ENCODE data around the gene VSTM1.

VSTM1 gene

GRCh38 chr19:54011507-54012211 is 52.0 kb downstream of the VSTM1 start:
- DNase-seq (ENCODE audit: low spot score): no peak

GRCh38 chr19:54010474-54010873 is 53.2 kb downstream of the VSTM1 start:
- DNase-seq (ENCODE audit: low spot score): no peak

GRCh38 chr19:54009440-54009839 is 54.3 kb downstream of the VSTM1 start:
- DNase-seq (ENCODE audit: low spot score): no peak

GRCh38 chr19:54002495-54003315 is 61.0 kb downstream of the VSTM1 start:
- no peak for DNase-seq (ENCODE audit: low spot score)

GRCh38 chr19:54001496-54001895 is 62.2 kb downstream of the VSTM1 start:
- no peak for DNase-seq (ENCODE audit: low spot score)

- DNase-seq (ENCODE audit: low spot score): no peak
These were observed 64.0 kb downstream of the VSTM1 start for GRCh38 chr19:53999694-54000093.

- DNase-seq (ENCODE audit: low spot score): no peak
These were observed 65.5 kb downstream of the VSTM1 start for GRCh38 chr19:53998223-53998622.

GRCh38 chr19:53994811-53995210 is 68.9 kb downstream of the VSTM1 start:
- no peak for DNase-seq (ENCODE audit: low spot score)

GRCh38 chr19:53993448-53993847 is 70.2 kb downstream of the VSTM1 start:
- no peak for DNase-seq (ENCODE audit: low spot score)

GRCh38 chr19:53992815-53993214 is 70.9 kb downstream of the VSTM1 start:
- no peak for DNase-seq (ENCODE audit: low spot score)

- no peak for DNase-seq (ENCODE audit: low spot score)
These were observed 71.5 kb downstream of the VSTM1 start for GRCh38 chr19:53992211-53992610.

GRCh38 chr19:53991224-53992113 is 72.2 kb downstream of the VSTM1 start, which contains the start of gene CACNG6:
Gene CACNG6 (plus strand): TSS chr19:53991637. CDS start chr19:53992878, 1,241 bp downstream.
- DNase-seq (ENCODE audit: low spot score): peak; percentile 71

Measured in ecto neural progenitor cell (in vitro differentiated cells).